NCI-H345 treated with DMSO at 0.1 percent for 48 hours (cell line): ENCODE data around the gene MMP14.
"Not testable (repeated sequence)": the region's sequence is repeated elsewhere in the genome, so short reads cannot be mapped to it uniquely, and the experiment has no call there.

Source experiments
- DNase-seq: peaks from one replicate; lab custom pipeline; 2025; ENCODE audit not compliant: unreplicated experiment; lab: John Stamatoyannopoulos, UW

The MMP14 gene

DNA sequence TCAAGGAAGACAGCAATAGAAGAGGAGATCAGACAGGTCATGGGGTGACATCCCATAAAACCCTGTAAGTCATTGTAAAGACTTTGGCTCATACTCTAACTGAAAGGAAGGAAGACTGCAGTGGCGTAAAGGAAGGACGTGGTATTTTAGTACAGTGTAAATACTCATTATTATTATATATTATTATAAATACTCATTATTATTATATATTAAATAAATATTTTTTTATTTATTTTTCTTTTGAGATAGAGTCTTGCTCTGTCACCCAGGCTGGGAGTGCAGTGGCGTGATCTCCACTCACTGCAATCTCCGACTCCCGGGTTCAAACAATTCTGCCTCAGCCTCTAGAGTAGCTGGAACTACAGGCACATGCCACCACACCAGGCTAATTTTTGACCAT lies 20.0 kb downstream of the MMP14 start:
- no peak for DNase-seq

- DNase-seq, result not testable (repeated sequence)
Measured at GRCh38 chr14:22860377-22860776, 24.0 kb downstream of the MMP14 start.

DNA sequence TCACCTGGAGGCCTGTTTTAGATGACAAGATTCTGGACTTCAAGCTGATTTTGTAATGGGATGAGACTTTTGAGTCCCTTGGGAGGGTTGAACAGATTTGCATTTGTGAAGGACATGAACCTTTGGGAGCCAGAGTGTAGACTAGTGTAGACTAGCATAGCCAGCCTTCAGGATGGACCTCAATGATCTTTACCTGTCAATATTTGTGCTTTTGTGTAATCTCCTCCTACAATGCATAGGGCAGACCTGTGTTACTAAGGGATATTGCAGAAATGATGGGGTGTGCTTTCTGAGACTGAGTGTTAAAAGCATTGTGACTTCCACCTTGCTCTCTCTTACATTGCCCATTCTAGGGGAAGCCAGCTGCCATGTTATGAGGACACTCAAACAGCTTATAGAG lies 25.3 kb downstream of the MMP14 start:
- DNase-seq, result no peak

DNA sequence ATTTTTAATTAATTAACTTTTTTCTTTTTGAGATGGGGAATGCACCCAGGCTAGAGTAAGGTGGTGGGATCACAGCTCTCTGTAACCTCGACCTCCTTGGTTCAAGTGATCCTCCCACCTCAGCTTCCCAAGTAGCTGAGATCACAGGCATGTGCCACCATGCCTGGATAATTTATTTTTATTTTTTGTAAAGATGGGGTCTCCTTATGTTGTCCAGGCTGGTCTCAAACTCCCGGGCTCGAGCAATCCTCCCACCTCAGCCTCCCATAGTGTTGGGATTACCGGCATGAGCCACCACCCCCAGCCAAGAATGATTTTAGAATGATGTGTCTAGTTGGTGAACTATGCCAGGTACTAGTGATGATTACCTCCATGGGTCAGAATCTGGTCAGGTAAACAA lies 28.6 kb downstream of the MMP14 start:
- DNase-seq, result no peak

GRCh38 chr14:22865424-22866405 lies 29.3 kb downstream of the MMP14 start:
- DNase-seq, result no peak

DNA sequence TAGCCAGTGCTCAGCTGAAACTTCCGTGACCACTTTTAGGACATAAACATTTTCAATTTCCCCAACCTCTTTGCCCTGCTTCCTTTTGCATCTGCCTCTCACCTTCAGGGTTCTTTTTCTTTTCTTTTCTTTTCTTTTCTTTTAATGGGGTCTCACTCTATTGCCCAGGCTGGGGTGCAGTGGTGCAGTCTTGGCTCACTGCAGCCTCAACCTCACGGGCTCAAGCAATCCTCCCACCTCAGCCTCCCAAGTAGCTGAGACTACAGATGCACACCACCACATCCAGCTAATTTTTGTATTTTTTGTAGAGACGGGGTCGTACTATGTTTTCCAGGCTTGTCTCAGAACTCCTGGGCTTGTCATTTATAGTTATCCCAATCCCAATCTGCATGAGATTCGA lies 30.5 kb downstream of the MMP14 start:
- no peak for DNase-seq

DNA sequence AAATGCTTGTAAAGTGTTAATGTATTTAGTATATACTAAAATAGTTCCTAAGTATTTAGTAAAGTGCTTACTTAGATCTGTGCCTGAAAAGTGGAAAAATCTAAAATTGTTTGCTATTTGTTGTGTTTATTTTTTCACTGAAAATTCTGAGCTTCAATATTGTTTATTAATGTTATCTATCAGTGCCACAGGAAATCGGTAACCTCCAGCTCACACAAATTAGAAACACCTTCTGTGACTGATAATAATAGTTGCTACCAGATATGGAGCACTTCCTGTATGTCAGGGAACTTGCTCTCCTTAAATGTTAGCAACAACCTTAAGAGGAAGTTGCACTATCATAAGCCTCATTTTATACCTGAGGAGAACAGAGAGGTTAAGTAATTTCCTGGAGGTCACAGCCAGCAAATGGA lies 34.4 kb downstream of the MMP14 start:
- DNase-seq, result no peak

- DNase-seq, result peak; percentile 73
Measured at GRCh38 chr14:22871224-22872032, 35.0 kb downstream of the MMP14 start, which contains the start of gene LRP10. Gene LRP10 (plus strand): TSS chr14:22871740. CDS start chr14:22872304, 564 bp downstream.

DNA sequence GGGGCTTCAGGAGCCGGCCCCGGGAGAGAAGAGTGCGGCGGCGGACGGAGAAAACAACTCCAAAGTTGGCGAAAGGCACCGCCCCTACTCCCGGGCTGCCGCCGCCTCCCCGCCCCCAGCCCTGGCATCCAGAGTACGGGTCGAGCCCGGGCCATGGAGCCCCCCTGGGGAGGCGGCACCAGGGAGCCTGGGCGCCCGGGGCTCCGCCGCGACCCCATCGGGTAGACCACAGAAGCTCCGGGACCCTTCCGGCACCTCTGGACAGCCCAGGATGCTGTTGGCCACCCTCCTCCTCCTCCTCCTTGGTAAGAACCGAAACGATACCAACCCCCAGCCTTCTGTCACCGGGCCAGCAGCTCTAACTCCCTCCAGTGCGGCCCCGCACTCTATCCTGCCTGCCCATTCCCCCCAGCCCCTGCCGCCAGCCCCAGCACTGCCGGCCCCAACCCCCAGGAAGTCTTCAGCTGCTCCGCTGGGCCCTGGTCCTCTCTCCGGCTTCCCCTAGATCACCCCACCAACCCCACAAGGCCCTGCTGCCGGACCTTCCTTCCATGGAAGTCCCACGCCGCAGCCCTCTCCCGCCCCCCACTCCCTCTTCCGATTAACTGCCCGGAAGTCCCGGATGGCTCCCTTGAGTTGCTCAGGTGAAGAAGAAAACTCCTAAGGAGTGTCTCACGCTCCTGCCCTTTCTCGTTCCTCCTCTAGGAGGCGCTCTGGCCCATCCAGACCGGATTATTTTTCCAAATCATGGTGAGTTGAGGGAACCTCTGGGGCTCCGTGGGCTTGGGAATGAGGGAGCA lies 35.8 kb downstream of the MMP14 start:
- peak; percentile 43 for DNase-seq

GRCh38 chr14:22872833-22873520 lies 36.6 kb downstream of the MMP14 start:
- no peak for DNase-seq

DNA sequence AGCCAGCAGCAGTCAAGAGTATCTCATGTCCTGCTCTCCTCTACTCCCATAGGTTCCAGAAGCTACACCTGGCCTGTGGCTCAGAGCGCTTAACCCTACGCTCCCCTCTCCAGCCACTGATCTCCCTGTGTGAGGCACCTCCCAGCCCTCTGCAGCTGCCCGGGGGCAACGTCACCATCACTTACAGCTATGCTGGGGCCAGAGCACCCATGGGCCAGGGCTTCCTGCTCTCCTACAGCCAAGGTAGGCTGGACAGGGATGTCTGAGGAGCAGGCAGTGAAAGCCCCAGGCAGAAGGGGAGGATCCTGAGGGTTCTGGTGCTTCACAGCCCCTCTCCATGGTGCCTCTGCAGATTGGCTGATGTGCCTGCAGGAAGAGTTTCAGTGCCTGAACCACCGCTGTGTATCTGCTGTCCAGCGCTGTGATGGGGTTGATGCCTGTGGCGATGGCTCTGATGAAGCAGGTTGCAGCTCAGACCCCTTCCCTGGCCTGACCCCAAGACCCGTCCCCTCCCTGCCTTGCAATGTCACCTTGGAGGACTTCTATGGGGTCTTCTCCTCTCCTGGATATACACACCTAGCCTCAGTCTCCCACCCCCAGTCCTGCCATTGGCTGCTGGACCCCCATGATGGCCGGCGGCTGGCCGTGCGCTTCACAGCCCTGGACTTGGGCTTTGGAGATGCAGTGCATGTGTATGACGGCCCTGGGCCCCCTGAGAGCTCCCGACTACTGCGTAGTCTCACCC lies 38.8 kb downstream of the MMP14 start:
- DNase-seq, result no peak

- DNase-seq, result no peak
Measured at GRCh38 chr14:22875748-22876319, 39.4 kb downstream of the MMP14 start.

- no peak for DNase-seq
Measured at GRCh38 chr14:22877000-22877501, 40.7 kb downstream of the MMP14 start.

DNA sequence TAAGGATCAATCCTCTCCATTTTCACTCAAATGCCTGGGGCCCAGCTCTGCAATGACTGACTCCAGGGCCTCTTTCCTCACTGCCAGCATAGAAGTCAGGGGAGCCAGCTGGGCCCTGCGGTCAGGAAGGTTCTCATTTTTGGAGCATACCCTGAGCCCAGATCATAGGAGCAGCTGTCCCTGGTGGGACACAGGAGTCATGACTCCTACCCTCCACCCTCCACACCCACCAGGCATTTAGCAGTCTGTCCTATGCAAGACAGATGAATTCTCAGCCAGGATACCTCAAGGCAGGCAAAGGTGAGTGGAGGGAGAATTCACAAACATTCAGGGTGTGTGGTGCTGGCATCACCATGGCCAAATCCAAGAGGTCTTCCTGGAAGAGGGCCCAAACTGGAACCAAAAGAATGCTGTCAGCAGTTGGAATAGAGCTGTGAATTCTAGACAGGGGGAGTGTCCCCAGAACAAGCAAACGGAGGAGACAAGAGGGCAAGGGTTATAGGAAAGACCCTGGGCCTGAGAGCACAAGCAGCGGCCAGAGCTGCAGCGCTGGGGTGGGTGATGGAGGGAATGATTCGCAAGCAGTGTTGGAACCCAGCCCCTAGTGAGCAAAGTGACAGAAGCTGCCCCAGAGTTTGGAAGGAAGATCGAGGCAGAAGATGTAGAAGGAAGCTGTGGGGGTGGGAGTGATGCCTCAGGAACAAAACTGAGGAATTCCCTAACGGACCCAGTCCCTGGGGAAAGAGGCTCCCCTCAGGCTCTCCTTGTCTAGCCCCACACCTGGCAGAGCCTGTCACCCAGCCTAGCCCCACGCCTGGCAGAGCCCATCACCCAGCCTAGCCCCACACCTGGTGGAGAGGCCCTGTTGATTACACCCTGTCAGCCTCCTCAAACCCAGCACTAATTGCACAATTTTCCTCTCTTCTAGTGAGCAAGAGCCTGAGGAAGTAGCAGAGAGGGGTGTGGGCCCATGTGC lies 42.2 kb downstream of the MMP14 start:
- no peak for DNase-seq

DNA sequence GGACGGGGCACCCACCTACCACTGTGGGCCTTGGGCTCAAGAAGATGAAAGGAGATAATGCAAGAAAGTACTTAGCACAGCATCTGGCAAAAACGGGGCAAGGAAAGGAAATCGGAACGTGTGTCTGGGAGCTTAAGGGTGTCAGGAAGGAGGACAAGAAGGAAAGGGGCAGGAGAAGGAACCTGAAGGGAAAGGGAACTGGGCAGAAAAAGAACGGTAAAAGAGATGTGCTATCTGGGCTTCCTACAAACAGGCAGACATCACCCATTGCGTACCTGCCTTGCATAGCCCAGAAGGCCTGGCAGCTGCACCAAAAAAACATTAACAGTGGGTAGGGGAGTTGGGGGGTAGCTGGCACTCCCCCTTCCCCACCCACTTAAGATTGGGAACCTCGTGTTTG lies 45.7 kb downstream of the MMP14 start:
- DNase-seq, result no peak

- DNase-seq, result peak; percentile 58
Measured at GRCh38 chr14:22882529-22883172, 46.3 kb downstream of the MMP14 start.

DNA sequence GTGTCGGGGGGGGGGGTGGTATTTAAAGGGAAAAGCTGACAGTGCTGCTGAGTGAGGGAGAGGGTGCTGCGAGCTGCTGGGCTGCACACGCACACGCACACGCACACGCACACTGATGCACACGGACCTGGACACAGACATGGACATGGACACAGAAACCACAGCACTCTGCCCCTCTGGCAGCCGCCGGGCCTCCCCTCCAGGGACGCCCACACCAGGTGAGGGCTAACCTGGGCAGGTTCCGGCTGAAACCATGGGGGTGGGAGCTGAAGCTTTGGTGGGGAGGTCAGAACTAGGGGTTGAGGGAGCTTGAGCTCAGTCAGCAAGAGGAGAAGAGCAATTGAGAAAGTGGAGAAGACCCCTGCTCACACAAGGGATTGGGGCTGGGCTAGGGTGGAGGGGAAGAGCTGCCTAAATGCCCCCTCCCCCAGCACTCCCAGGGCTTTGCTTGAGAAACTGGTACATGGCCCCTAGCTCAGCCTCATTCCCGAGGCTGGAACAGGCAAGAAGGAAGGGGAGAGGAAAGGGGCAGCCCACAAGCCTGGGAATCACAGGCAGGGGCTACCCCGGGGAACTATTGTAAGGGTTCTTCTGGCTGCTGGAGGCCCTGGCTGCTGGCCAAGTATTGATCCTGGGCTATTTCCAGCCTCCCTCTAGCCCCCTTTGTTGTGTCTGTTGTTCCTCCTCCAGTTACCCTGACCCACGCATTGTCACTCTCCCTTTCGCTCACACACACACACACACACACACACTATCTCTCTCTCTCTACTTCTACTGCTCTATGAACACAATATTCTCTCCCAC lies 47.0 kb downstream of the MMP14 start, which contains the start of gene REM2:
REM2 (plus strand) TSS at position 50 of the 804 bp plus-strand sequence; CDS start at position 116, 66 bp downstream.
- peak; percentile 85 for DNase-seq
